ENCODE data around the gene TRMT10B. TPM values are rescaled to one million over a fixed set of nuclear protein-coding genes. Genes with fewer than 3 reads are reported as not detected.

TRMT10B gene
- total RNA-seq, 2 donors from 2014 or later = 7.8 to 19.6 TPM

DNA sequence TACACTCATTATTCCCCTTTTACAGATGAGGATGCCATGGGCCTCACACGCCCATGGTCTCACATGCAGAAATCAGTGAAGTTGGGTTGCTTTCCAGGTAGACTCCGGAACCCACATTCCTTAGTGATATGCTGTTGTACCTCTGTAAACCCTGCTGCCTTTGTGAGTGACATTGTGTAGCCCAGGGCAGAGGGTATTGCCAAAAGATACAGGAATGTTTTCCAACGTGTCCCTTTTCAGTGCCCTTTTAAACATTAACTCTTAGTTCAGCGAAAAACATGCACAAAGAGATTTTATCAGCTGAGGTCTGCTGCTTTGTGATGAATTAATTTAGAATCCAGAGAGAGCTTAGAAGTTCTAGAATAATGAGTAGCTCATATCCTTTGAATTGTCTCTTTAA is 38.3 kb upstream of the TRMT10B start:
- intact Hi-C loops (cut with DNase I) = no loop called here
- WGBS = 43% methylated on average over 4 of the region's 4 CpGs
- TF ChIP-seq, protein P1, sequence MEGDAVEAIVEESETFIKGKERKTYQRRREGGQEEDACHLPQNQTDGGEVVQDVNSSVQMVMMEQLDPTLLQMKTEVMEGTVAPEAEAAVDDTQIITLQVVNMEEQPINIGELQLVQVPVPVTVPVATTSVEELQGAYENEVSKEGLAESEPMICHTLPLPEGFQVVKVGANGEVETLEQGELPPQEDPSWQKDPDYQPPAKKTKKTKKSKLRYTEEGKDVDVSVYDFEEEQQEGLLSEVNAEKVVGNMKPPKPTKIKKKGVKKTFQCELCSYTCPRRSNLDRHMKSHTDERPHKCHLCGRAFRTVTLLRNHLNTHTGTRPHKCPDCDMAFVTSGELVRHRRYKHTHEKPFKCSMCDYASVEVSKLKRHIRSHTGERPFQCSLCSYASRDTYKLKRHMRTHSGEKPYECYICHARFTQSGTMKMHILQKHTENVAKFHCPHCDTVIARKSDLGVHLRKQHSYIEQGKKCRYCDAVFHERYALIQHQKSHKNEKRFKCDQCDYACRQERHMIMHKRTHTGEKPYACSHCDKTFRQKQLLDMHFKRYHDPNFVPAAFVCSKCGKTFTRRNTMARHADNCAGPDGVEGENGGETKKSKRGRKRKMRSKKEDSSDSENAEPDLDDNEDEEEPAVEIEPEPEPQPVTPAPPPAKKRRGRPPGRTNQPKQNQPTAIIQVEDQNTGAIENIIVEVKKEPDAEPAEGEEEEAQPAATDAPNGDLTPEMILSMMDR (IDR thresholded peaks at IDR 0.05) = no peak
- no peak for TF ChIP-seq POLR2A (IDR thresholded peaks at IDR 0.05)
- no peaks in the 10 kb centered on the region for H3K9me3 ChIP-seq
- DNase-seq (ENCODE audit: low spot score) = no peak
- H3K36me3 ChIP-seq = no peaks in the 10 kb centered on the region
- no peaks in the 10 kb centered on the region for H3K4me1 ChIP-seq (replicated peaks)
- H3K27ac ChIP-seq = no peak overlapping the region
- no peaks in the 10 kb centered on the region for H3K27me3 ChIP-seq (replicated peaks; ENCODE audit: insufficient read depth)
- H3K4me3 ChIP-seq = no peak overlapping the region

- TF ChIP-seq, protein P1 (IDR thresholded peaks at IDR 0.05) = no peak
- TF ChIP-seq POLR2A (IDR thresholded peaks at IDR 0.05) (no peak), POLR2AphosphoS5 (IDR thresholded peaks at IDR 0.05) (no peak)
- intact Hi-C loops (cut with DNase I) = no loop called here
Observed at GRCh38 chr9:37715991-37716505, 37.6 kb upstream of the TRMT10B start.

DNA sequence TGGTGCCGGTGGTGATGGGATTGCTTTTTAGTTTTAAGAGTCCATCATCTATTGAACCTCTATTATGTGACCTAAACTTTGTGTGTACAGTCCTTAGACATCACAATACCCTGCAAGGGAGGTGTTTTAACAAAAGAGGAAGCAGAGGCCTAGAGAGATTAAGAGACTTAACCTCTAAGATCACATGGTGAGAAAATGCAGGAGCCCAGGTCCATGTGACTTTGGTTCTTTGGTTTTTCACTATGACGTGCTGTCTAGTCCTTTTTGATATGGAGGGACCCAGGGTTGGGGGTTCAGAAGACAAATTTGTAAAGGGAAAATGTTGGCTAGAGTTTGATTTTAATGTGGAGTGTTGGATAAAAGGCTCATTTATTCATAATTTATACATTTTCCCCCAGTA is 34.1 kb upstream of the TRMT10B start:
- H3K27ac ChIP-seq = no peak overlapping the region
- DNase-seq (ENCODE audit: low spot score) = no peak
- H3K4me3 ChIP-seq = no peak overlapping the region
- WGBS = 87% methylated on average over 2 of the region's 2 CpGs
- no peaks in the 10 kb centered on the region for H3K27me3 ChIP-seq (replicated peaks; ENCODE audit: insufficient read depth)
- TF ChIP-seq, protein P1 (IDR thresholded peaks at IDR 0.05) = no peak
- no peak for TF ChIP-seq POLR2AphosphoS5 (IDR thresholded peaks at IDR 0.05)
- TF ChIP-seq POLR2A (IDR thresholded peaks at IDR 0.05) = no peak
- no peaks in the 10 kb centered on the region for H3K4me1 ChIP-seq (replicated peaks)
- H3K9me3 ChIP-seq = no peaks in the 10 kb centered on the region
- intact Hi-C loops (cut with DNase I) = no loop called here
- no peaks in the 10 kb centered on the region for H3K36me3 ChIP-seq

More at GRCh38 chr9:37715991-37716505, 37.6 kb upstream of the TRMT10B start:
- no peaks in the 10 kb centered on the region for H3K27me3 ChIP-seq (replicated peaks; ENCODE audit: insufficient read depth)
- H3K4me1 ChIP-seq (replicated peaks) = no peaks in the 10 kb centered on the region
- DNase-seq (ENCODE audit: low spot score) = no peak
- no peaks in the 10 kb centered on the region for H3K36me3 ChIP-seq
- 90% methylated on average over 5 of the region's 5 CpGs for WGBS
- no peak overlapping the region for H3K27ac ChIP-seq
- no peak overlapping the region for H3K4me3 ChIP-seq
- no peaks in the 10 kb centered on the region for H3K9me3 ChIP-seq

DNA sequence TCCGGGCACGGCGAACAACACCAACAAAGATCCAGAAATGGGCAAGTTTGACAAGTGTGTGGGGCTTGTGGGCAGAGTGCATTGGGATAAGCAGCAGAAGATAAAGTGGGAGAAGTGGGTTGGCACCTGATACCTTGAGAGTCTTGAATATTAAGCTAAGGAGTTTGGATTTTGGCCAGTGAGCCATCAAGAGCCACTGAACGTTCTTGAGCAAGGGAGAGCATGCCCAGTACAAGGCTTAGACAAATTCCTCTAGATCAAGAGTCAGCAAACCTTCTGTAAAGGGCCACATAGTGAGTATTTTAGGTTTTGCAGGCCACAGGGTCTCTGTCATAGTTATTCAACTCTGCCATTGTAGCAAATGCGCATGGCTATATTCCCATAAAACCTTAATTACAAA is 26.6 kb upstream of the TRMT10B start:
- intact Hi-C loops (cut with DNase I) = no loop called here
- TF ChIP-seq POLR2A (IDR thresholded peaks at IDR 0.05) (no peak), POLR2AphosphoS5 (IDR thresholded peaks at IDR 0.05) (no peak)
- TF ChIP-seq, protein P1 (IDR thresholded peaks at IDR 0.05) = no peak
- Histone ChIP-seq H3K27ac (no peak overlapping the region), H3K9me3 (no peaks in the 10 kb centered on the region), H3K27me3 (replicated peaks; ENCODE audit: insufficient read depth) (no peaks in the 10 kb centered on the region), H3K36me3 (no peaks in the 10 kb centered on the region), H3K4me3 (no peak overlapping the region), H3K4me1 (replicated peaks) (no peaks in the 10 kb centered on the region)
- WGBS = 83% methylated on average over 5 of the region's 5 CpGs
- DNase-seq (ENCODE audit: low spot score) = no peak

DNA sequence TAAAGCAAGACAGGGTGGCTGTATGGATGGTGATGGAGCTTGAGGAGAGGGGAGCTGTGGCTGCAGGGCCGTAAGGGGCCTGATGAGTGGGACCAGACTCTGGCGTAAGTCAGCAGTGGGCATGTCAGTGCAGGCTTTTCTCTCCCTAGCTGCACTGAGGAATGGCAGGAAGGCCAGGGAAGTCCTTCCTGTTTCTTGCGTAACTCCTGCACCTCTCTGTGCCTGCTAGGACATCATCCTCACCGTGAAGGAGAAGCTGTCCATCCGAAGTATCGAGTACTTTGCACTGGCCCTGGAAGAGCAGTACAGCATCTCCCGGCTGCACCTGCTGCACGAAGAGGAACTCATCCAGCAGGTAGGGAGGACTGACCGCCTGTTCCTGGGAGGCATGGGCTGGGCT is 24.1 kb upstream of the TRMT10B start:
- Histone ChIP-seq H3K9me3 (no peaks in the 10 kb centered on the region), H3K36me3 (no peaks in the 10 kb centered on the region), H3K4me3 (no peak overlapping the region), H3K4me1 (replicated peaks) (no peaks in the 10 kb centered on the region), H3K27ac (no peak overlapping the region), H3K27me3 (replicated peaks; ENCODE audit: insufficient read depth) (no peaks in the 10 kb centered on the region)
- WGBS = 47% methylated on average over 9 of the region's 9 CpGs
- no peak for DNase-seq (ENCODE audit: low spot score)
- intact Hi-C loops (cut with DNase I) = no loop called here
- TF ChIP-seq POLR2A (IDR thresholded peaks at IDR 0.05) = no peak
- TF ChIP-seq POLR2AphosphoS5 (IDR thresholded peaks at IDR 0.05) = no peak
- TF ChIP-seq, protein P1 (IDR thresholded peaks at IDR 0.05) = no peak
